NB4 (cell line): ENCODE results near the gene CDH13.

Experiments used
- MYC ChIP-seq: IDR thresholded peaks from 2 replicates; pipeline ENCODE4 v1.6.1; 2011; ENCODE audit warnings: low read depth, low read length
- TF ChIP-seq, protein P1 (sequence below): IDR thresholded peaks from one replicate; pipeline ENCODE4 v1.5.1; 2012; ENCODE audit warnings: low read depth, low read length

DNA sequence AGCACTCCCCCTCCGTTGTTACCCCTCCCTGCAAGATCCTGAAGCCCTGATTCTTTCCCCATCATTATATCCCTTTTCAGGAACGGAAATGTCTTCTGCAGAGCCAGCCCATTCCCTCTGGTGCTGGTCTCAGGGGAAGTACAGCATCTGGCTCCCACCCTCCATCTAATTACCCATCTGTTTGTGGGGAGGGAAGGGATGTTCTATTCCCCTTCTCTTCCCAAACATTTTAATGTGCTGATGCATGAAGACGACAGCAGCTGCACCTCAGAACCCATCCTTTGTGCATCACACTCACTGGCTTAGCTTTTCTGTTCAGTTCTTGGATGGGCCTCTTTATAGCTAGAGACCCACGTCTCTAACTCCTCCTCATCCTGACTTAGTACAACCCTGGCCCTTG is 367.2 kb downstream of the CDH13 start:
- TF ChIP-seq, protein P1, sequence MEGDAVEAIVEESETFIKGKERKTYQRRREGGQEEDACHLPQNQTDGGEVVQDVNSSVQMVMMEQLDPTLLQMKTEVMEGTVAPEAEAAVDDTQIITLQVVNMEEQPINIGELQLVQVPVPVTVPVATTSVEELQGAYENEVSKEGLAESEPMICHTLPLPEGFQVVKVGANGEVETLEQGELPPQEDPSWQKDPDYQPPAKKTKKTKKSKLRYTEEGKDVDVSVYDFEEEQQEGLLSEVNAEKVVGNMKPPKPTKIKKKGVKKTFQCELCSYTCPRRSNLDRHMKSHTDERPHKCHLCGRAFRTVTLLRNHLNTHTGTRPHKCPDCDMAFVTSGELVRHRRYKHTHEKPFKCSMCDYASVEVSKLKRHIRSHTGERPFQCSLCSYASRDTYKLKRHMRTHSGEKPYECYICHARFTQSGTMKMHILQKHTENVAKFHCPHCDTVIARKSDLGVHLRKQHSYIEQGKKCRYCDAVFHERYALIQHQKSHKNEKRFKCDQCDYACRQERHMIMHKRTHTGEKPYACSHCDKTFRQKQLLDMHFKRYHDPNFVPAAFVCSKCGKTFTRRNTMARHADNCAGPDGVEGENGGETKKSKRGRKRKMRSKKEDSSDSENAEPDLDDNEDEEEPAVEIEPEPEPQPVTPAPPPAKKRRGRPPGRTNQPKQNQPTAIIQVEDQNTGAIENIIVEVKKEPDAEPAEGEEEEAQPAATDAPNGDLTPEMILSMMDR: no peak
- TF ChIP-seq MYC: no peak
